Right cardiac atrium (tissue), 5 donors: ENCODE measurements around the gene NUDT3. TPM values are rescaled to one million over a fixed set of nuclear protein-coding genes. Genes with fewer than 3 reads are reported as not detected.
A peak's percentile ranks its signal among the peaks of the same experiment; 100 is the strongest.

Experiments
- ATAC-seq, 2 donors: fragments of 200-7000 bp; cut with Tn5 transposase; one replicate each; pipeline versions ENCODE4 v1.8.0 to v1.9.1; 2020; ENCODE audit warnings: moderate library complexity in 2 of 2, mild to moderate bottlenecking in 1 of 2
- DNase-seq, 3 donors: peaks; one replicate each; pipeline ENCODE4 v3.0.0-alpha.2; 2020
- H3K27ac ChIP-seq: one replicate; pipeline ENCODE4 v1.5.1; 2013; ENCODE audit warnings: mild to moderate bottlenecking, low read length, control low read depth, moderate library complexity
- H3K27me3 ChIP-seq: one replicate; pipeline ENCODE4 v1.6.1; 2013; ENCODE audit not compliant: control insufficient read depth, insufficient read depth
- H3K4me1 ChIP-seq: one replicate; pipeline ENCODE4 v1.6.1; 2013; ENCODE audit warnings: low read length; ENCODE audit not compliant: control insufficient read depth, insufficient read depth
- H3K4me3 ChIP-seq: one replicate; pipeline ENCODE4 v1.5.1; 2013; ENCODE audit warnings: low read length, control low read depth
- H3K9me3 ChIP-seq: one replicate; pipeline ENCODE4 v1.6.1; 2013; ENCODE audit warnings: low read length; ENCODE audit not compliant: control insufficient read depth
- WGBS: extraction: QIAGEN DNeasy Blood & Tissue Kit; methylation state at CpG from one replicate; pipeline ENCODE4 v1.1.7; 2013; 5-methylcytosine and 5-hydroxymethylcytosine counted together
- intact Hi-C, 4 donors: fragments of 100-400 bp; cut with DNase I; formaldehyde crosslinking; loops; one replicate each; pipeline versions ENCODE4 v1.11.0 to v1.14.0; 2022 to 2023
- polyA plus RNA-seq: library from polyadenylated mRNA; stranded (reverse); fragments of 200-250 nt; gene quantifications from one replicate; pipeline ENCODE4 v1.2.3, GENCODE V29; 2013
- total RNA-seq, 4 donors: library from RNA; stranded (reverse); fragmentation: NEBNext Ultra II Directional; extraction: Animal tissue kit (Norgen Biotek cat#: 25700); gene quantifications; one replicate each; pipeline ENCODE4 v1.2.1, GENCODE V29; 2021
- donor health status: healthy with polysubstance abuse.
- donor health status: DM: no; HTN: yes; CAD: no.
- donor health status: DM: no; HTN: no; CAD: no.
- donor health status: DM: no; HTN: yes; CAD: no; lungs with severe emphysema.
- donor health status: DM: yes; HTN: yes; CAD: no.

Gene NUDT3
- total and polyA plus RNA-seq, 5 donors: 22.0 to 67.1 (median 51.5) TPM

DNA sequence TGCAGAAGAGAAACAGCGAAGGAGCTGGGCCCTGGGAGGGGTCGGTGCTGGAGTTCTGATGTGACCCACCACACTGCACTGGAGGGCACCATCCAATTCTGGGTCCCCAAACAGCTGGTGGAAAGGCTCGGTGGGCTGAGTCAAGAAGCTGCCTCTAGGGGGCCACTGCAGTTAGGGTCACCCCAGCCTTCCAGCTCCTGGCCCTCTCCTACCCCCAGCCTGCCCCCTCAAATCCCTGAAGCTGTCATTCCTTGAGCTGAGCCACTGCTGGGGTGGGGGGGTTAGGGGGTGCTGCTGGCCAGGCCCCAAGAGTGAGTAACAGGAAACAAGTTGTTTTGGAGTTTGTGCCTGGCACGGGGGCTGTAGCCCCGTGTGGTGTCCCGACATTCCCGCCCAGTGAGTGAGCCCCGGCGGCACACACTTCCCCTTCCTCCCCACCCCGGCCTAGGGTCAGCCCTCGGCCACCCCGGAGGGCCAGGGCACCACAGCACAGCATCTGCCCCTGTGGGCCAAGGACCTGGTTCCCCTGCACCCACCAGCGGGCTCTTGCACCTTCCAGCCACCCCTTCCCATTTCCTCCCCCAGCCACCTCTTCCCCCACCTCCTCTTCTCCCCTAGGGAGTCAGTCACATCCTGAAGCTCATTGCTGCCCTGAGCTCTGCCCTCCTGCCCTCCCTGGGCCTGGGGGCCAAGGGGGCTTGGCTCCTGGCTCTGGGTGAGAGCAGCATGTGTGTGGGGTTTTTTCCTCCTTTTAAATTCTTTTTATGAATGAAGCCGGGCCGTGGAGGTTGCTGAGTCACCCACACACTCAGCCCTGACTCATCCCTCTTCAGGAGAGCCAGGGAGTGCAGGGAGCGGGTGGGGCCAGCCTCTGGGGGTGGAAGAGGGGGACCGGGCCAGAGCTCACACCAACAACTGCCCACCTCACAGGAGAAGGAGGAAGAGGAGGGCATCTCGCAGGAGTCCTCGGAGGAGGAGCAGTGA lies 148.3 kb downstream of the NUDT3 start:
- H3K4me1 ChIP-seq: peaks cover 2% of the 10 kb centered on the region
- H3K9me3 ChIP-seq: no peaks in the 10 kb centered on the region
- H3K27ac ChIP-seq: no peak overlapping the region
- DNase-seq: peak; percentile 75 to 82 (median 80)
- H3K4me3 ChIP-seq: no peak overlapping the region
- no peaks in the 10 kb centered on the region for H3K27me3 ChIP-seq
- intact Hi-C loops: no loop called here
- 32% methylated on average over 19 of the region's 19 CpGs for WGBS
- ATAC-seq: peak; percentile 10 to 69

DNA sequence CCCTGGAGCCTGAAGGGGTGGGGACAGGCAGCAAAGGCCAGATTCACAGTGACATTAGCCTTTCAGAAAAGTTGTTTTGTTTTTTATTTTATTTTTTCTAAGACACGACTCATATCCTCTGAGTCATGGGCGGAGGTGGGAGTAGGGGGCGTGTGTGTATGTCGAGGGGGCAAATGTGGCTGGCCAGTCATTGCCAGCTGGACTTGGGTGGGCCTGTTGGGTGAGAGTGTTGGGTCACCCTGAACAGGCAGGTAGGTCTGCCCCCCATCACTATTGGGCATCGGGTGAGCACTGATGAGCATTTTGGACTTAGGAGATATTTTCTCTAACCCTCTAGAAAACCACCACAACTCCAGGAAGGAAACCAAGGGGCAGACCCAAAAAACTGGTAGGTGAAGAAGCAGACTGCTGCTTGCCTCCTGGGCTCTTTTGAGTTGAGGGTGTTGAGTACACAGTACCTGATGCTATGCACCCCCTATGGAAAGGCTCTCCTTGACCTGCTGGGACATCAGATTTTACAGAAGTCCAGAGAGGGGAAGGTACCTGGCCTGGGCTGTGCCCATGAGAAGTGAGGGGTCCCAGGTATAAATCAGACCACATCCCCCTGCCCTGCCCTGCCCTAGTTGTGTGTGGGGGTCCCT lies 149.2 kb downstream of the NUDT3 start:
- DNase-seq (no peak), ATAC-seq (no peak)
- WGBS: 68% methylated on average over 5 of the region's 5 CpGs
- Histone ChIP-seq H3K9me3 (no peaks in the 10 kb centered on the region), H3K4me1 (peaks cover 2% of the 10 kb centered on the region), H3K27ac (no peak overlapping the region), H3K27me3 (no peaks in the 10 kb centered on the region), H3K4me3 (no peak overlapping the region)
- intact Hi-C loops: no loop called here

DNA sequence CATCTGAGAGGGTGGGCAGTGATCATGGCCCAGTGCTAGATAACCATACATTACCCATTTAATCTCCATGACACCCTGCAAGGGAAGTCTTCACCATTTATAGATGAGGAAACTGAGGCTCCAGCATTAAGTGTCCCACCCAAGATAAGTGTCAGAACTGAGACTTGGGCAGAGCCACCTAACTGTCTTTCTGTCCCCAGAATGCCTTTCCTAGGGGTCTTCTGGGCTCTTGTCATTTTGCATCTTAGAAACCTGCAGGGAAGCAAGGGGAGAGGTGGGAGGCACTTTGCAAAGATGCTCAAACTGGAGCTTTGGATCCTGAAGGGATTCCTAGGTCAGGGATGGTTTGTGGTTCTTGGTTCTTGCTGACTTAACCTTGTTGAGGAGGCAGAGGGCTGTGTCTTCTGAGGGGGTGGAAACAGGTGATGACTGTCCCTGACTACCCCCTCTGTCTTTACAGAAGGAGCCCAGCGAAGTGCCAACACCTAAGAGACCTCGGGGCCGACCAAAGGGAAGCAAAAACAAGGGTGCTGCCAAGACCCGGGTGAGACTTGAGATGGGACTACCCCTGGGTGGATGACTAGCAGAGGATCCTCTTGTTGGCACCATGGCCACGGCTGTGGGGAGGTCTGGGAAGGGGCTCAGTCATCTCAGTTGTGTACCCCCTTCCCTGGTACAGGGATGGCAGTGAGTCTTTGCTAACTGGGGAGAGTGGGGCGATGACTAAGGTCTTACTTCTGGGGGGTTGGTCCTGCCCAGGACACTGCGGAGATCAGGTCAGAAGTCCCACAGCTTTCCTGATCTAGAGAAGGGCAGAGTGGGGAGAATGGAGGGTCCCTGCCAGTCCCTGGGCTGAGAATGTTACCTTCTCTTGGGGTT lies 150.0 kb downstream of the NUDT3 start:
- no peak for ATAC-seq
- H3K9me3 ChIP-seq: no peaks in the 10 kb centered on the region
- H3K4me3 ChIP-seq: no peak overlapping the region
- DNase-seq: no peak
- intact Hi-C loops: no loop called here
- H3K27me3 ChIP-seq: no peaks in the 10 kb centered on the region
- H3K4me1 ChIP-seq: no peaks in the 10 kb centered on the region
- WGBS: 87% methylated on average over 7 of the region's 7 CpGs
- no peak overlapping the region for H3K27ac ChIP-seq

DNA sequence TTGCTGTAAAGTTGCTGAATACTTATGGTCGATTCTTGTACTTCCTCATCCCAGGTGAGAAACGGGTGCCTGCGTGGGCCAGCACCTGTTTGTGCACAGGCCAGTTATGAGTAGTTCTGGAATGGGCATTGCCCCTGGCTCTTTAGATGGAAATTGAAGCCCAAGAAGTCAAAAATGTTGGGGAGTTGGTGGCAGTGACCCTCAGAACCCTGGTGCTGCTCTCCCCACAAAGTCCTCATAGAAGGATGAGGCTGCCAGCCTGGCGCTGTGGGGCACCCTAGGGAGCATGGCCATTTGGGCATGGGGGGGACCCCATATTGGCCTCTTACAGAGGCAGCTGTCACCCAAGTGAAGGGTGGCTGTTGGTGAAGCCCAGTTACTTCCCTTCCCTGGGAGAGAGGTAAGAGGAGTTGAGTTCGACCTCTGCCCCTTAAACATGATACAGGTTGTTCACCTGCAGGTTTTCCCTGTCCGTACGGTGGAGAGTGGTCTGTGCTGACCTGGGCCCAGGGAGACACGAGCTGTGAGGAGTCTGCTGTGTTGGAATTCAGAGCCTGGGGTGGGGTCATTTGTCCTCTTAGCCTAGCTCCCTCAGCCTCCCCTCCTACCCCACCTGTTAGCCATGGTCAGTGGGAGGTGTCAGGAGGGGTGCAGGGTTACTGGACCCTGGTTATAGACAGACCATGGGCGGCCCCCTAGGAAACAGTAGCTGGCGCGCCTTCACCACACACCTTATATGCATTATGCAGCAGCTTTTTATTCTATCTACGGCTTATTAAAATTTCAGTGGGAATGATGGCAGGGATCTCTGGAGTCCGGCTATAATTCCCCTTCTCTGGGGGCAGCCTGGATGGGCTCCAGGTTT lies 150.9 kb downstream of the NUDT3 start:
- H3K9me3 ChIP-seq: no peaks in the 10 kb centered on the region
- ATAC-seq (no peak), DNase-seq (no peak)
- intact Hi-C loops: no loop called here
- H3K27ac ChIP-seq: no peak overlapping the region
- H3K4me3 ChIP-seq: no peak overlapping the region
- no peaks in the 10 kb centered on the region for H3K4me1 ChIP-seq
- H3K27me3 ChIP-seq: no peaks in the 10 kb centered on the region
- WGBS: 92% methylated on average over 13 of the region's 13 CpGs

DNA sequence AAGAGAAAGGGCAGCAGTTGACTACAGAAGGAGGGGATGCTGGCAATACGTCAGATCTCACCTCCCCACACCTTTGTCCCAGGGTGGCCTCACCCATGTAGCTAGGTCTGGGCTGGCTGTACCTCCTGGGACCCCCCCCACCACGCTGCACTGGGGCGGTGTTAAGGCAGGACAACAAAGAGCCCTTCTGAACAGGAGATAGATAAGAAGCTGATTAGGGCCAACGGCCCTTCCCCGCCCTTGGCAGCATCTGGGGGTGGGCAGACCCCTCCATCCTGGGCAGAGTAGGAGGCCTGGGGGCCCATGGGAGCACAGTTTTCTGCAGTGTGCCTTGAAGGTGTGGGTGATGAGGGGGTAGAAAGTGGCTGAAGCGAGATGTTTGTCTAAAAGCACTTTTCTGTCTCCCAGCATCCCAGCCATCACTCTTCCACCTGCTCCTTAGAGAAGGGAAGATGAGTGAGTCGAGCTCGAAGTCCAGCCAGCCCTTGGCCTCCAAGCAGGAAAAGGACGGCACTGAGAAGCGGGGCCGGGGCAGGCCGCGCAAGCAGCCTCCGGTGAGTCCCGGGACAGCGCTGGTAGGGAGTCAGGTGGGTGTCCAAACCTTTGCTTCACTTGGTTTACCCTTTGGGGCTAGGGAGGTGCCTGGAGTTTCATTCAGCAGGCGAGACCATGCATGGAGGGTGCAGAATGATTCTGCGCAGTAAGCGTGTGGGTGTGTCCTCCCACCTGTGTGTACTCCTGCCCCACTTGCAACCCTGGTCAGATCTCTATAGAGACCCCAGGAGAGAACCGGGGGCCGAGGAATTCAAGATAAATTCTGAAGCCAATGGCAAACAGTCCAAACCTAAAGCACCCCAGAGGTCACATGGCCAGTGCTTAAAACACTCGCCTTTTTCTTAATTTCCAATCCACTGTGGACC lies 151.9 kb downstream of the NUDT3 start:
- WGBS: 89% methylated on average over 22 of the region's 22 CpGs
- DNase-seq (no peak), ATAC-seq (no peak)

DNA sequence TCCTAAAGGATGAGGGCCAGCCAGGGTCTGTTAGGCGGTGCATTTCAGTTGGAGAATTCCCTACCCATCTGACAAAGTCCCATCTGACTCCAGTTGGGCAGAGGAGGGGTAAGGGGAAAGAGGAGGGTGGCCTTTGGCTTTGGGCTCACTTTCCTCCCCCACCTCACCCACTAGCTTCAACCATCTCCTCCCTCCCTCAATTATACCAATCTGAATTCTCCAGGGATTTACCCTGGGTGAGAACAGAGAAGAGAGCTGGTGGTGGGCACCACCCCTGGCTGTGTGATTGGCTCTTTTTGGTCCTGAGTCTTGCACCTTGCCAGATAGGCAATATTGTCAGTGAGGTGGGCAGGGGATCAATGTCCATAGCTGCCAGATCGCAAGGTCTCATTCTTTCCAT lies 152.6 kb downstream of the NUDT3 start:
- peaks cover 2% of the 10 kb centered on the region for H3K4me1 ChIP-seq
- H3K27me3 ChIP-seq: no peaks in the 10 kb centered on the region
- 94% methylated on average over 2 of the region's 2 CpGs for WGBS
- H3K27ac ChIP-seq: no peak overlapping the region
- no peak for ATAC-seq
- H3K4me3 ChIP-seq: no peak overlapping the region
- H3K9me3 ChIP-seq: no peaks in the 10 kb centered on the region
- intact Hi-C loops: loop anchor here in 1 of 4 donors (5.0 kb wide), 1 partner anchor 43 kb away; no protein-coding TSS in a partner anchor
- no peak for DNase-seq

More for the DNA sequence above, 151.9 kb downstream of the NUDT3 start:
- intact Hi-C loops: no loop called here
- no peak overlapping the region for H3K27ac ChIP-seq
- H3K4me1 ChIP-seq: peaks cover 2% of the 10 kb centered on the region
- H3K4me3 ChIP-seq: no peak overlapping the region
- H3K9me3 ChIP-seq: no peaks in the 10 kb centered on the region
- H3K27me3 ChIP-seq: no peaks in the 10 kb centered on the region

DNA sequence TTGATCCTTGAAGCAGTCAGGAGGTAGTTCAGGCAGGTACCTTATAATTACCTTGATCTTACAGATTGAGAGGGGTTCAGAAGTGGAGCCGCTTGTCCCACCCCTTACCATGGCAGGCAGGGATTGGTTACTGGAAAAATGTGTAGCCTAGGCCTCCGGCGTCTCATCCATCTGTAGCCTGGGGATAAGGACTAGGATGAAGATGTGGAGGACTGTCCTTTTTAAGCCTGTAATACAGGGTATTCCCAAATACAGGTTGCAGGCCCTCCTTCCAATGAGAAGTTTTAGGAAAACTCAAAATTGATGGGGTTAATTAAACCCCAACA lies 153.0 kb downstream of the NUDT3 start:
- Histone ChIP-seq H3K9me3 (no peaks in the 10 kb centered on the region), H3K4me1 (peaks cover 2% of the 10 kb centered on the region), H3K27me3 (no peaks in the 10 kb centered on the region), H3K4me3 (no peak overlapping the region), H3K27ac (no peak overlapping the region)
- DNase-seq: no peak
- ATAC-seq: no peak
- intact Hi-C loops: loop anchor here in 1 of 4 donors (5.0 kb wide), 1 partner anchor 42 kb away; no protein-coding TSS in a partner anchor
- WGBS: 94% methylated on average over 3 of the region's 3 CpGs

DNA sequence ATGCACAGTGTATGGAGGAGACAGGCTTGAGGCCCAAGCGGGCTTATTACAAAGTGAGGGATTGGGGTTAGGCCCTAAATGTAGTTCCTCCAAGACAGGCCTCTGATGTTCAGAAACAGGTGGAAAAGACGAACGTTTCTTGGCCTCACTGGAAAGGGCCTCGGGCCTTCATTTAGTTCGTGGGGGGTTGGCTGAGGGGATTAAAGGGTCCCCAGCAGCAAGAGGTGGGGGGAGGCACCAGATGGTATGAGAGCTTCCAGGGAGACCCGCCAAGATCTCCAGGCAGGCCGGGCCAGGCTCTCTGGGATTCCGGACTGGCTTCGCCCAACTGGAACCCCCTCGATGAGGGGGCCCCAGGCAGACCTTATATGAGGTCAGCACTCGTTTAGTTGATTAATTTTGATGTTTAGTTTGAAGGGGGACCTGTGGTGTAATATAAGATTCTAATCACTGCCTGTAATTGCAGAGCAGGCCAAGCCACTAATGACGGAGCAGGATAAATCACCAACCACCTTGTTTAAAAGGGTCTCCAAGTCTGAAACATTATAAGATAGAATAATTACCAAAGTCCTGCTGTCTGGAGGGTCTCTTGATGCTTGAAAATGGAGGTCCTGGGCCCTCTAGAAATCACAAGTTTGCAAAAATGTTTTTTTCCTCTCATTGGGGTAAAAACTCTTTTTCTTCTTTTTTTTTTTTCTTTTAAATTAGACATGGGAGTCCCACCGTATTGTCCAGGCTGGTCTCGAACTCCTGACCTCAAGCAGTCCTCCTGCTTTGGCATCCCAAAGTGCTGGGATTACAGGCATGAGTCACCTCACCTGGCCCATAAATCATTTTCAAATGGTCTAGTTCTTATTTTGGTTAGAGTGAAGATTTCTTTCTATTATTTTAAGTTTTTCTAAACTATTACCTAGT lies 153.6 kb downstream of the NUDT3 start:
- WGBS: 89% methylated on average over 14 of the region's 14 CpGs
- Histone ChIP-seq H3K4me1 (peaks cover 2% of the 10 kb centered on the region), H3K9me3 (no peaks in the 10 kb centered on the region), H3K27ac (no peak overlapping the region), H3K27me3 (no peaks in the 10 kb centered on the region), H3K4me3 (no peak overlapping the region)
- intact Hi-C loops: loop anchor here in 1 of 4 donors (5.0 kb wide), 1 partner anchor 42 kb away; no protein-coding TSS in a partner anchor
- no peak for DNase-seq
- ATAC-seq: no peak
